NCI-H526 treated with DMSO at 0.1 percent for 48 hours (cell line): ENCODE data around the gene H6PD.

ENCODE experiments used
- DNase-seq: peaks from one replicate; lab custom pipeline; 2025; lab: John Stamatoyannopoulos, UW

H6PD gene

GRCh38 chr1:9207715-9208114 lies 26.9 kb upstream of the H6PD start:
- DNase-seq: no peak

GRCh38 chr1:9211291-9211811 lies 23.2 kb upstream of the H6PD start:
- no peak for DNase-seq

GRCh38 chr1:9212735-9213134 lies 21.8 kb upstream of the H6PD start:
- DNase-seq: no peak

GRCh38 chr1:9213956-9214355 lies 20.6 kb upstream of the H6PD start:
- no peak for DNase-seq

GRCh38 chr1:9218917-9219316 lies 15.7 kb upstream of the H6PD start:
- no peak for DNase-seq

GRCh38 chr1:9222846-9223625 lies 11.5 kb upstream of the H6PD start:
- no peak for DNase-seq

GRCh38 chr1:9224664-9225410 lies 9.7 kb upstream of the H6PD start:
- DNase-seq: no peak

GRCh38 chr1:9225411-9225785 lies 9.2 kb upstream of the H6PD start:
- DNase-seq: no peak

GRCh38 chr1:9228609-9229008 lies 6.0 kb upstream of the H6PD start:
- DNase-seq: no peak

- no peak for DNase-seq
Measured at GRCh38 chr1:9229549-9229948, 5.0 kb upstream of the H6PD start.

GRCh38 chr1:9230869-9231533 lies 3.6 kb upstream of the H6PD start:
- DNase-seq: no peak

- DNase-seq: no peak
Measured at GRCh38 chr1:9231648-9232332, 2.8 kb upstream of the H6PD start.

GRCh38 chr1:9233241-9233941 lies 1.2 kb upstream of the H6PD start:
- DNase-seq: no peak

- DNase-seq: no peak
Measured at GRCh38 chr1:9233942-9234222, 692 bp upstream of the H6PD start.

- no peak for DNase-seq
Measured at GRCh38 chr1:9235096-9235459, 504 bp downstream of the H6PD start.

GRCh38 chr1:9235560-9235959 lies 986 bp downstream of the H6PD start:
- DNase-seq: no peak

- no peak for DNase-seq
Measured at GRCh38 chr1:9238134-9238533, 3.6 kb downstream of the H6PD start.

GRCh38 chr1:9238550-9238949 lies 4.0 kb downstream of the H6PD start:
- no peak for DNase-seq

GRCh38 chr1:9239622-9240401 lies 5.2 kb downstream of the H6PD start:
- no peak for DNase-seq

- DNase-seq: no peak
Measured at GRCh38 chr1:9240914-9241820, 6.6 kb downstream of the H6PD start.
